Astrocyte (in vitro differentiated cells and primary cell): Measurements from ENCODE around the gene AMPH. TPM values are rescaled to one million over a fixed set of nuclear protein-coding genes. Genes with fewer than 3 reads are reported as not detected.

Experiments used
- DNase-seq: peaks from one replicate; pipeline ENCODE4 v3.0.0-alpha.2; 2010; ENCODE audit warnings: low read depth
- FAIRE-seq: peaks from 2 replicates; lab custom pipeline; 2011; peaks lifted over from hg19 to GRCh38; lab: Jason Lieb, UNC
- H2AFZ ChIP-seq: 2 replicates; pipeline ENCODE4 v1.6.0; 2012; ENCODE audit warnings: low read depth, low read length, inconsistent platforms
- H3K27ac ChIP-seq: 2 replicates; pipeline ENCODE4 v1.5.1; 2011; ENCODE audit warnings: low read depth, low read length, inconsistent platforms
- H3K27me3 ChIP-seq: 2 replicates; pipeline ENCODE4 v1.6.0; 2011; ENCODE audit warnings: low read length, inconsistent platforms; ENCODE audit not compliant: insufficient read depth
- H3K36me3 ChIP-seq: 2 replicates; pipeline ENCODE4 v1.5.1; 2011; ENCODE audit warnings: low read length, inconsistent platforms; ENCODE audit not compliant: insufficient read depth
- H3K4me1 ChIP-seq: 2 replicates; pipeline ENCODE4 v1.5.1; 2011; ENCODE audit warnings: low read length, inconsistent platforms; ENCODE audit not compliant: insufficient read depth
- H3K4me2 ChIP-seq: 2 replicates; pipeline ENCODE4 v1.6.0; 2012; ENCODE audit warnings: low read length, inconsistent platforms
- H3K4me3 ChIP-seq: 2 replicates; pipeline ENCODE4 v1.5.1; 2011; ENCODE audit warnings: low read depth, mild to moderate bottlenecking, low read length, inconsistent platforms; ENCODE audit not compliant: insufficient read depth
- H3K79me2 ChIP-seq: 2 replicates; pipeline ENCODE4 v1.6.0; 2012; ENCODE audit warnings: mild to moderate bottlenecking, low read length, inconsistent platforms; ENCODE audit not compliant: insufficient read depth
- H3K9ac ChIP-seq: 2 replicates; pipeline ENCODE4 v1.6.0; 2012; ENCODE audit warnings: mild to moderate bottlenecking, low read length, inconsistent platforms
- H3K9me3 ChIP-seq: 2 replicates; pipeline ENCODE4 v1.5.1; 2012; ENCODE audit warnings: low read depth, mild to moderate bottlenecking, low read length, inconsistent platforms; ENCODE audit not compliant: insufficient read depth
- H4K20me1 ChIP-seq: 2 replicates; pipeline ENCODE4 v1.6.0; 2012; ENCODE audit warnings: low read length, inconsistent platforms; ENCODE audit not compliant: insufficient read depth
- H3K27ac Mint-ChIP-seq: one replicate; pipeline ENCODE4 v1.8.0; 2021; ENCODE audit warnings: mild to moderate bottlenecking, mixed read lengths; ENCODE audit not compliant: unreplicated experiment
- H3K27me3 Mint-ChIP-seq: one replicate; pipeline ENCODE4 v1.8.0; 2021; ENCODE audit warnings: low read depth, mixed read lengths; ENCODE audit not compliant: unreplicated experiment
- H3K36me3 Mint-ChIP-seq: one replicate; pipeline ENCODE4 v1.8.0; 2021; ENCODE audit warnings: low read depth, mixed read lengths; ENCODE audit not compliant: unreplicated experiment
- H3K4me1 Mint-ChIP-seq: one replicate; pipeline ENCODE4 v1.8.0; 2021; ENCODE audit warnings: low read depth, mixed read lengths; ENCODE audit not compliant: unreplicated experiment
- H3K4me3 Mint-ChIP-seq: one replicate; pipeline ENCODE4 v1.8.0; 2021; ENCODE audit warnings: mild to moderate bottlenecking, moderate library complexity, mixed read lengths; ENCODE audit not compliant: unreplicated experiment
- H3K9me3 Mint-ChIP-seq: one replicate; pipeline ENCODE4 v1.8.0; 2021; ENCODE audit warnings: mild to moderate bottlenecking, mixed read lengths; ENCODE audit not compliant: unreplicated experiment
- CTCF ChIP-seq: IDR thresholded peaks from 2 replicates; pipeline ENCODE4 v1.5.1; 2011; ENCODE audit warnings: low read depth, mild to moderate bottlenecking, inconsistent platforms, low read length, moderate library complexity; ENCODE audit not compliant: insufficient read depth
- EZH2 ChIP-seq: IDR thresholded peaks from 2 replicates; pipeline ENCODE4 v1.6.1; 2012; ENCODE audit warnings: mild to moderate bottlenecking, low read length, inconsistent platforms; ENCODE audit not compliant: insufficient read depth
- total RNA-seq: library from RNA; stranded (reverse); gene quantifications from 2 replicates; pipeline ENCODE4 v1.2.1, GENCODE V29; 2021

Gene AMPH
- total RNA-seq, 1 donor from 2014 or later: 2.9 TPM

- Histone ChIP-seq H3K36me3 (no peaks in the 10 kb centered on the region), H3K9ac (no peak overlapping the region), H3K4me3 (no peak overlapping the region), H2AFZ (no peak overlapping the region), H3K27me3 (no peaks in the 10 kb centered on the region), H3K27ac (no peak overlapping the region), H3K9me3 (no peaks in the 10 kb centered on the region), H4K20me1 (no peaks in the 10 kb centered on the region), H3K4me2 (no peak overlapping the region), H3K4me1 (no peaks in the 10 kb centered on the region), H3K79me2 (no peaks in the 10 kb centered on the region)
- FAIRE-seq (no peak), DNase-seq (no peak)
- Mint-ChIP-seq H3K4me3 (no peak overlapping the region), H3K4me1 (no peaks in the 10 kb centered on the region), H3K27ac (no peak overlapping the region), H3K27me3 (no peaks in the 10 kb centered on the region), H3K36me3 (no peaks in the 10 kb centered on the region), H3K9me3 (no peaks in the 10 kb centered on the region)
- TF ChIP-seq CTCF (no peak), EZH2 (no peak)
Observed at GRCh38 chr7:38482521-38482920, 148.7 kb downstream of the AMPH start.

DNA sequence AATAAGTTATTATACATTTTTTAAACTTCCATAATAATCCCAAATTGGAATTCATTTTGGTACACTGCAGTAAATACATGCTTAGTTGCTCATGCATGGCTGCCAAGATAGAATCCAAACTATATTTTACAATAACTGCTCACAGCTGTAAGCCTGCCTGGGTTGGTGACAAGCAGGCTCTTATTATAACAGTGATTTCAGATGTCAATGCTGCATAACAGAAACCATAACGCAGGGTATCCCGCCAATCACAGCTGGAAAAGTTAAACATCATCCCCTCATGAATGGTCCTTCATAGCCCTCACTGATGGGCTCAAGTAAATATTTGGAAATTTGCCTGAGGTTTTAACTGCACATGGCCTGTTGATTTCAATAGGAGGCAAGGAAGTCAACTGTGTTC lies 149.8 kb downstream of the AMPH start:
- H3K36me3 ChIP-seq: no peaks in the 10 kb centered on the region
- H3K9ac ChIP-seq: no peak overlapping the region
- H3K9me3 ChIP-seq: no peaks in the 10 kb centered on the region
- no peak overlapping the region for H3K27ac ChIP-seq
- no peaks in the 10 kb centered on the region for H3K27me3 ChIP-seq
- no peak overlapping the region for H3K4me2 ChIP-seq
- no peak overlapping the region for H3K4me3 Mint-ChIP-seq
- no peak overlapping the region for H3K27ac Mint-ChIP-seq
- no peaks in the 10 kb centered on the region for H3K9me3 Mint-ChIP-seq
- H2AFZ ChIP-seq: no peak overlapping the region
- DNase-seq: no peak
- no peaks in the 10 kb centered on the region for H3K27me3 Mint-ChIP-seq
- TF ChIP-seq CTCF (no peak), EZH2 (no peak)
- H3K4me3 ChIP-seq: no peak overlapping the region
- H3K79me2 ChIP-seq: no peaks in the 10 kb centered on the region
- H3K4me1 Mint-ChIP-seq: no peaks in the 10 kb centered on the region
- no peaks in the 10 kb centered on the region for H3K36me3 Mint-ChIP-seq
- H4K20me1 ChIP-seq: no peaks in the 10 kb centered on the region
- no peaks in the 10 kb centered on the region for H3K4me1 ChIP-seq
- no peak for FAIRE-seq

DNA sequence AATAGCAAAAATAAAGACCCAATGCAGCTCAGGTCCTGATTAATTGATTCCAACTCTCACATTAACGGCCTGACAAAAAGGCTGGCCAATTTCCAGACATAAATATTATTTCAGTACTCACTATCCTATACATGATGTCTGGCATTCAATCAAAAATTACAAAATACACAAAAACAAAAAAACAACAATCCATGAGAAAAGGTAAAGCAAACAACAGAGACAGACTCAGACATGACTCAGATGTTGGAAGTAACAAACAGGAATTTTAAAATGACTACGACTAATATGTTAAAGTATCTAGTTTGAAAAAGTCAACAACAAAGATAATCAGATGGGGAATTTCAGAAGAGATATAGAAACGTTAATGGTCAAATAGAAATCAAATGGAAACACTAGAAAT lies 152.8 kb downstream of the AMPH start:
- no peaks in the 10 kb centered on the region for H3K27me3 Mint-ChIP-seq
- FAIRE-seq: peak; percentile 59
- no peak overlapping the region for H3K4me3 Mint-ChIP-seq
- Histone ChIP-seq H3K9me3 (no peaks in the 10 kb centered on the region), H3K79me2 (no peaks in the 10 kb centered on the region), H3K36me3 (no peaks in the 10 kb centered on the region), H2AFZ (no peak overlapping the region), H4K20me1 (no peaks in the 10 kb centered on the region), H3K4me3 (no peak overlapping the region), H3K4me1 (no peaks in the 10 kb centered on the region), H3K27ac (no peak overlapping the region), H3K9ac (no peak overlapping the region), H3K4me2 (no peak overlapping the region), H3K27me3 (no peaks in the 10 kb centered on the region)
- no peak for TF ChIP-seq EZH2
- no peak for TF ChIP-seq CTCF
- no peaks in the 10 kb centered on the region for H3K36me3 Mint-ChIP-seq
- H3K27ac Mint-ChIP-seq: no peak overlapping the region
- H3K9me3 Mint-ChIP-seq: no peaks in the 10 kb centered on the region
- DNase-seq: no peak
- H3K4me1 Mint-ChIP-seq: no peaks in the 10 kb centered on the region
